GM19240 (cell line): Measurements from ENCODE around the gene ACVR1B.

Experiments used
- DNase-seq: peaks from one replicate; pipeline ENCODE4 v3.0.0; 2011; ENCODE audit warnings: low spot score; ENCODE audit not compliant: insufficient read length

ACVR1B gene

GRCh38 chr12:52043386-52044212 is 92.1 kb downstream of the ACVR1B start:
- DNase-seq, result no peak

DNA sequence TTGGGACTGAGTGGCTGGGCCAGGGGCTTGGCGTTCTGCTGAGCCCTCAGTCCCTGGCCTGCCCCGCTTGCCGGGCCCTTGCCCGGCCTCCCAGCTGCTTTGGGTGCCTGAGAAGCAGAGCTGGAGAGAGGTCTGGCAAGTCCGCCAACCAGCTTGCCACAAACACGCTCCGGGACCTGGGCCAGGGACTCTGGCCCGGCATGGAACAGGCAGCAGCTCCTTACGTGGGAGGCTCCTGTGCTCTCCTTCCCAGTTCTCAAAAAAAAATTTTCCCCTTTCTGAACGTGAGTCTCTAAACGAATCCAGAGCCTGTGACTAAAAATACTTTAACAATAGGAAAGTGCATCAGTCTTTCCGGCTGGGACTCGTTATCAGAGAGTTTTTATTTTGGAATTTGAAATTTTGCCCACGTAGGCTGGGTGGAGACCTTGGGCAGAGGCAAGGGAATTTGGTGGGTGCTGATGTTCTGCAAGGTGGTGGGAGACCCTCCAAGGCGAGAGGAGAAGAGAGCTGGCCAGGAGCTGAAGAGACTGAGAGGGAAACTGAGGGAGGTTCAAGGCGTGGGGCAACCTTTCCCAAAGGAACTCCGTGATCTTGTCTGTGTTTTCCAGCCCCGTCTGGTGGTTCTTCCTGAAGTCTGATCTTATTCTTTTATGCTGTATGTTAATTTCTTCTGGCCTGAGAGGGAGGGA is 92.9 kb downstream of the ACVR1B start:
- DNase-seq, result no peak

DNA sequence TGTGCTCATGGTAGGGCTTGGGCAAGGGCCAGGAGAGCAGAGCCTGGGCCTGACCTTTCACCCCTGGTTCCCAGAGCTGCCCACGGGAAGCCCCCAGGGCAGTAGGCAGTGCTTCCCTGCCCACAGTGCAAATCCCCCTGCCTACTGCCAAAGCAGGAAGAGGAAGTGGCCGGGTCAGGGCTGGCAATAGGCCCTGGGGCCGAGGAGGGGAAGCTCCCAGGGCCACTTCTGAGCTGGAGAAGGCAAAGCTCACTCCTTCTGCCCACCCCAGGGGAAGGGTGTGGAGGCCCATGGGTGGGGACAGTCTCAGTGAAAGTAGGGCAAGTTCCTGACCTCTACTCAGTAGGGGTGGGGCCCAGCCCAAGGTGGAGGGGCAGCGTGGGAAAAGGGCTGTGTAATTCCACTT is 94.3 kb downstream of the ACVR1B start:
- DNase-seq, result no peak
